ENCODE data around the gene PGBD2.

DNA sequence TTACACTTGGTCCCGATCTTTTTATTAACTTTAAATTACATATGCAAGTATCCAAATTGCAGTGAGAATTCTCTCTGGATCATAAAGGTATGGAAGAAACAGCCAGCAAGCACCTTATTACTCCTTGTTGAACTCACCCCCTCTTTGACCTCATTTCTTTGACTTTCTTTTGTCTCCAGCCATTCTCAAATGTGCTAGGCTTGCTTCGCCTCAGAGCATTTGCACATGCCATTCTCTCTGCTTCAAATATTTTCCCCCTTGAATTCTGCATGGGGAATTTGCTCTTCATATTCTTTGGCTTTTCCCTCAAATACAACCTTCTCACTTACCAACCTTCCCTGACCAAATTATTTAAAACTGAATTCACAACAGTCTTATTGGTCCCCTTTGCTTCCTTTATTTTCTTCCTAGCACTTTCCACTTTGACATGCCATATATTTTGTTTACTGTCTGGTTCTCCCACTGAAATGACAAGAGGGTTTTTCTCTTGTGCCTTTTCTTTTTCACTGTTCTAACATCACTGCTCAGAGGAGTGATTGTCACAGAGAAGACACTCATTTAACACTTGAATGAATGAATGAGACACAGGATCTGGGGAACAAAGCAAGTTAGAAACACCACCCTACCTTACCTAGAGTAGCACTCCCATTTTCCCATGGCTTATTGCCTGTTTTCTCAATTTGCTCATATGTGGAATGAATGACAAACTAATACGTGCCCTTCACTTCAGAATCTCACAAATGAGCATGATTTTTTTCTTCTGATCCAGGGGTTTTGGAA, 1.4 kb upstream of the PGBD2 start:
- TF ChIP-seq SAP30 (IDR thresholded peaks at IDR 0.05; ENCODE audit: insufficient read depth, insufficient replicate concordance, low read length) = no peak
- TF ChIP-seq GTF2F1 (IDR thresholded peaks at IDR 0.05; ENCODE audit: borderline replicate concordance, low read depth, low read length) = no peak
- TF ChIP-seq CTCF (IDR thresholded peaks at IDR 0.05; ENCODE audit: control extremely low read depth in 1 of 3, insufficient read depth in 1 of 3, low read depth in 1 of 3, low read length in 3 of 3) = no peak
- TF ChIP-seq ZNF274 (IDR thresholded peaks at IDR 0.05; ENCODE audit: borderline replicate concordance, extremely low read depth, low read length) = no peak
- TF ChIP-seq TEAD4 (IDR thresholded peaks at IDR 0.05; ENCODE audit: low read depth, low read length) = no peak
- TF ChIP-seq POLR2A (IDR thresholded peaks at IDR 0.05; ENCODE audit: control extremely low read depth in 1 of 2, low read depth in 2 of 2, low read length in 2 of 2) = no peak
- TF ChIP-seq CBX5 (IDR thresholded peaks at IDR 0.05; ENCODE audit: low read depth, low read length) = no peak
- no peak for TF ChIP-seq TAF1 (IDR thresholded peaks at IDR 0.05; ENCODE audit: low read depth, low read length)
- TF ChIP-seq GABPA (IDR thresholded peaks at IDR 0.05; ENCODE audit: borderline replicate concordance, insufficient read depth, low read length) = no peak
